Loucy (cell line): ENCODE results near the gene ARG1.

Experiments used
- CTCF ChIP-seq: fragments of 200-600 bp; sonication (generic); conservative IDR thresholded peaks from 2 replicates; pipeline ENCODE4 v1.5.1; 2014; ENCODE audit warnings: mild to moderate bottlenecking, antibody characterized with exemption, low read length
- EZH2phosphoT487 ChIP-seq: fragments of 200-600 bp; IDR thresholded peaks from 2 replicates; pipeline ENCODE4 v1.6.1; 2018; ENCODE audit warnings: antibody characterized with exemption, mild to moderate bottlenecking, moderate library complexity, borderline replicate concordance

DNA sequence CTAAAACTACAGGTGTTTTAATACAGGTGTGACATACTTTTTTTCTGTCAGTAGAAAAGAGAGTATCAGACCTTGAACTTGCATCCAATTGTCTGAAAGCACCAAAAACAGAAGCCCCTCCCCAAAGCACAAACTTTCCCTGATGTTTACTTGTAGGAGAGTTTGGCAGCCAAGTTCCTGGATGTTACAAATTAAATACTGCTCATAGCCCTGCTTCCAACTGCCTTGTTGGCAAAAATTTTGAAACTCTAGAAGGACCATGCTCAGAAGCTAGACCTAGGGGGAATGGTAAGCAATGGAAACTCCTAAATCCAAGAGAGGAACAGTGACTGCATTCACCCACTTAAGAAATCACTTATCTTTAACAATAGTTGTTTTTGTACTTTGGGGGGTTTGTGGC is 17.0 kb upstream of the ARG1 start:
- TF ChIP-seq CTCF (no peak), EZH2phosphoT487 (no peak)
